Measurements from ENCODE around the gene FKBP7. TPM values are rescaled to one million over a fixed set of nuclear protein-coding genes. Genes with fewer than 3 reads are reported as not detected.

Gene FKBP7, protein sequence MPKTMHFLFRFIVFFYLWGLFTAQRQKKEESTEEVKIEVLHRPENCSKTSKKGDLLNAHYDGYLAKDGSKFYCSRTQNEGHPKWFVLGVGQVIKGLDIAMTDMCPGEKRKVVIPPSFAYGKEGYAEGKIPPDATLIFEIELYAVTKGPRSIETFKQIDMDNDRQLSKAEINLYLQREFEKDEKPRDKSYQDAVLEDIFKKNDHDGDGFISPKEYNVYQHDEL
- total RNA-seq = 48.4 TPM

DNA sequence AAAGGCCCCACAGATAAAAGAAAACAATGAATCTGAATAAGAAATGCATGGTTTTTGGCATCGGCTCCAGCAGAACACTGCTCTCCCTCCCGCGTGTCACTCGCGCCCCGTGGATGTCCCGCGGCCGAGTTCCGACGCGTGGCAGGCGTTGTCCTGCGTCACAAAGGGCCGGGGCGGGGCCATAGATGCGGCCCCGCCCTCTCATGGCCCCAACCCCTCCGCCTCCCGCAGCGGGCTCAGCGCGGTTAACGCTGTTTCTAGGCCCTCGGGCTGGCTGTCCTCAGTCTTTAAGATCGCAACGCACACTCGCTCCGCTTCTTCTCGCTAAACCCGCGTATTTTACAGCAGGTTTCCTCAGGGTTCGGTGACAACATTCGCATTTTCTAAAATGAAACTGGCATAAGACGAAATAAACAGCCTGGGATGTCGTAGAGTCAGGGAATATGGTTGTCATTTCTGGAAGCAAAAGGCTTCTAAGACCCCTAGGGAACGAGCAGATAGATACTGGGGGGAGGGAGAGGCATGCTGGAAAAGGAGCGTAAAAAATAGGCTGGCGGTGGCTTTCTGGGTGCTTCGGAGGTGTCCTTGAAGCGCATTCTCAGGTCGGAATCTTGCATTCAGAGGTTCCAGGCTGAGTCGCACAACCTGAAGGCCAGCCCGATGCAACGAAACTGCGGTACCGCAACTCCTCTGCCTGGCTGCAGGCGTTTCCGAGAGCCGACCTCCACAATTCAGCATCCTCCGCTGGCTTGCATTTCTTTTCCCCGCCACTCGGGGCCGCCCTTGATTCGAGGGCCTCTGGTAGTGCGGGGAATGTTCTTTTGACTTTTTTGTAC lies at the start of gene FKBP7:
Gene FKBP7, minus strand, starts transcription at position 162 of the 836 bp plus-strand sequence. Its CDS starts 101 bp downstream, at position 61.

DNA sequence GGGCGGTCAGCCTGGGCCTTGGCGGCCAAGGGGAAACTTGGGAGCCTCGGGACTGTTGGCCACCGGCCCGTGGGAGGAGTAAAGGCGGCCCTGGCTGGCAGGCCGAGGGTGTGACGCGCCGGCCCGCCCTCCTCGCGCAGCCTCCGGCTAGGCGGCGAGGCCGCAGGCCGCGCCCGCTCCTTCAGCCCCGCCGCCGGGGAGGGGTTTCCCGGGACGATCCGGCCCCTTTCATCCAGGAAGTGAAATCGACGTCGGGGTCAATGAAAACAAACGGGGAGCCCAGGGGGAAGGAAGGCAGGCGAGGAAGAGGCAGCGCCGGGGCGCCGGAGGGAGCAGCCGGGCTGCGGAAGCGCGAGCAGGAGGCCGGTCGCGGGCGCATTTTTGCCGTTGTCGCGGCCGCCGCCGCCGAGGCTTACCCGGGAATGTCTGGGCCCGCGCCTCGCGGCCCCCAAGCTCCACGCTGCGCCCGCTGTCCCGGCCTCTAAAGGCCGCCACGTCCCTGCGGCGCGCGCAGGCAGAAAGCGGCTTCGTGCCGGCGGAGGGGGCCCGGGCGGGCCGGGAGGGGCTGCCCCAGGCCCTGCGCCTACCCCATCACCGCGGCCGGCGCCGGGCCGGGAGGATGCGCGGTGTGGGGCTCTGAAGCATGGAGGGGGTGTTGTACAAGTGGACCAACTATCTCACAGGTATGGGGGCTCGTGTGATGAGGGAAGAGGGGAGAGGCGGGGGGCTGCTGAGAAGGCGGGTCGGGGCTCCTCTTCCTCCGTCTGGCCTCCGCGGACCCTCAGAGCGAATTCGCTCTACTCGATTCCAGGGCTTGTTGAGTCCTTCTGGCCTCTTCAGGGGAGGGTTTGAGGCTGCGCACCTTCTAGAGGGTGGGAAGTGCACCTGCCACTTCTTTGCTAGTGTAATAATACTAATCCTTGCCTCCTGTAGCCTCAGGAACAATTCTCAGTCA lies 2.1 kb upstream of the FKBP7 start, which contains the start of gene PLEKHA3:
Gene PLEKHA3, plus strand, starts transcription at position 231 of the 955 bp plus-strand sequence. Its CDS starts 413 bp downstream, at position 644.

DNA sequence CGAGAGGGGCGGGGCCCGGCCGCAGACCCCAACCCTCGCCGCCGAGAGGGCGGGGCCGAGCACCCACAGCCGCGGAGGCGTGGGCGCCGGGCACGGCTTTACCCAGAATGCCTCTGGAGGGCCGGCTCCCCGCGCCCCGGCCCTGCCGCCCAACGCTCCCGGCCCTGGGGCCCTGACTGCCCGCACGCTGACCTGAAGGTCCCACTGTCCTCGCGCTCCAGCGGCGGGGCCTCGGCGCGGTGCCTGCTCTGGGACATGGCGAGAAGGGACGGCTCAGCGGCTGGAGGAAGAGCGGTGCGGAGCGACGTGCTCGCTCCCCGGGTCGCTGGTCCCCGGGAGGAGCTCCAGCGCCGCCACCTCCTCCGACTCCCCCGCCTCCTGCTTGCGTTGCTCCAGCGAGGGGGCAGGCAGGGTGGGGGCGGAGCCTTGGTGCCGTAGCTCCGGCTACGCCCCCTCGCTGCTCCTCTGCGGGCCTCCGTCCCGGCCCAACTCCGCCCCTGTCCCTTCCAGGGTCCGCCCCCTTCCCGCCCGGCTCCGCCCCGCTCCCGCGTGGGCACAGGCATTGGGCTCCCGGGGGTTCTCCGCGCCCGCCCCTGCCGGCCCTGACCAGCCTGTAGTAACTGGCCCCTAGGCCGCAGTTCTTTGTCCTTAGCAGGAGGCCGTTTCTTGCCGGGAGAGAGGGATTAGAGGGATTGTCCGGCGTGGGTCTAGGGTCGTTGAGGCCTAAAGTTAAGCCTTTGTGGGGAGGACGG lies 27.4 kb downstream of the FKBP7 start, which contains the start of the genes PJVK and PRKRA:
Gene PJVK, plus strand, starts transcription at position 605 of the 752 bp plus-strand sequence. CDS start 2,032 bp downstream, outside the sequence.
Gene PRKRA, minus strand, starts transcription at position 402 of the 752 bp plus-strand sequence. Its CDS starts 145 bp downstream, at position 257.

Other genes starting within 250 kb of the FKBP7 start
- 85.9 TPM for gene PRKRA, start 27.4 kb downstream of the FKBP7 start, total RNA-seq
- gene PJVK, start 27.2 kb downstream of the FKBP7 start, total RNA-seq = 6.2 TPM
- 24.2 TPM for gene PLEKHA3, start 1.9 kb upstream of the FKBP7 start, total RNA-seq

Data from camera-type eye (tissue), 1 donor.